ENCODE measurements around the gene RAVER1. TPM values are rescaled to one million over a fixed set of nuclear protein-coding genes. Genes with fewer than 3 reads are reported as not detected.
A peak's percentile ranks its signal among the peaks of the same experiment; 100 is the strongest.

RAVER1 gene
- total and polyA plus RNA-seq, 2 of the 13 experiments (the other 11 are each of a cell fraction or from before 2014, with no cell fraction given) = 3.6 to 7.9 TPM

DNA sequence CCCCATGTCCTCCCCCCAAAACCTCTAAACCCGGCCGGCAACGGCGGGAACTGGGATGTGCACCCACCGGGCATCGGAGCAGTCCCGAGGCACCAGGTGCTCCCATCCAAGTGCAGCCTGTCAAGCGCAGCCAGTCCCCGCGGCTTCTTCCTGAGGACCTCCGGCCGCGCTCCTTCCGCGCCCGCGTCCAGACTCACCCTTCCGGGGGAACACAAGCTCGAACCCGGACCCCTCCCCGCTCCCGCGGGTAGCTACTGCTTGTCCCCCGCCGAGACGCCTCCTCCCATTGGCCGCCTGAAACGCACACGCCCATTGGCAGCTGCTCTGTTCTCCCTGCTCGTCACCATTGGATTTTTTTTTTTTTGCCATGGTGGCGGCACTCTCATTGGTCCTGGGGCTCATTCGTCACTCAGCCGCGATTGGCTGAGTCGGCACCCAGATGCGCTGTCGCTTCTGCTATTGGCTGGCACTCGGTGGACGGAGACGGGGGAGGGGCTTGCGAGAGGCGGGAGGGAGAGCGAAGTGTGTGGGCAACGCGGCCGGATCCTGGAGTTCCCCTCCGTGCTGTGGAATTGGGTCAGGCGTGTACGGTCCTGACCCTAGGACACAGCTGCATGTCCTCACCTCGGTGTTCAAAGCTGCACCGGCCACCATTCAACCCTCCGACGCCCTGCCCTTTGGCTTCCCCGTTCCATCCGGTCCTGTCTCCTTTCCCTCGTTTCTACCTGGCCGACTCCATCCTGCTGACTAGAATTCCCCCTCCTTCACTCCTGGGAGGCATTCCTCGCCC is 47.2 kb upstream of the RAVER1 start, which contains the start of gene TYK2 (continued):
- no peak for TF ChIP-seq PTBP1 (IDR thresholded peaks at IDR 0.05; ENCODE audit: low read depth, low read length, poor library complexity, severe bottlenecking)
- TF ChIP-seq NFYC (CRISPR knock-in tag; IDR thresholded peaks at IDR 0.05) = peak; percentile 99
- no peak for TF ChIP-seq ZNF629 (CRISPR knock-in tag; conservative IDR thresholded peaks at IDR 0.05)
- TF ChIP-seq, protein P1, sequence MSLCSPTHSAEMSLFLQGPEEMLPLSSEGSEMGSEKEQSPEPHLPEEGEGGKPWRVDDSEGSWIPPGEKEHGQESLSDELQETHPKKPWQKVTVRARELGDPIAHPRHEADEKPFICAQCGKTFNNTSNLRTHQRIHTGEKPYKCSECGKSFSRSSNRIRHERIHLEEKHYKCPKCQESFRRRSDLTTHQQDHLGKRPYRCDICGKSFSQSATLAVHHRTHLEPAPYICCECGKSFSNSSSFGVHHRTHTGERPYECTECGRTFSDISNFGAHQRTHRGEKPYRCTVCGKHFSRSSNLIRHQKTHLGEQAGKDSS (CRISPR knock-in tag; IDR thresholded peaks at IDR 0.05; ENCODE audit: borderline replicate concordance, low read depth) = 0 out of 2 replicates have a peak, but pooled peaks have one; percentile 30
- TF ChIP-seq GZF1 (CRISPR knock-in tag; IDR thresholded peaks at IDR 0.05) = no peak
- no peak for TF ChIP-seq MAFG (CRISPR knock-in tag; IDR thresholded peaks at IDR 0.05)
- no peak for TF ChIP-seq ZNF552 (CRISPR knock-in tag; IDR thresholded peaks at IDR 0.05; ENCODE audit: borderline replicate concordance)
- TF ChIP-seq, protein P2, sequence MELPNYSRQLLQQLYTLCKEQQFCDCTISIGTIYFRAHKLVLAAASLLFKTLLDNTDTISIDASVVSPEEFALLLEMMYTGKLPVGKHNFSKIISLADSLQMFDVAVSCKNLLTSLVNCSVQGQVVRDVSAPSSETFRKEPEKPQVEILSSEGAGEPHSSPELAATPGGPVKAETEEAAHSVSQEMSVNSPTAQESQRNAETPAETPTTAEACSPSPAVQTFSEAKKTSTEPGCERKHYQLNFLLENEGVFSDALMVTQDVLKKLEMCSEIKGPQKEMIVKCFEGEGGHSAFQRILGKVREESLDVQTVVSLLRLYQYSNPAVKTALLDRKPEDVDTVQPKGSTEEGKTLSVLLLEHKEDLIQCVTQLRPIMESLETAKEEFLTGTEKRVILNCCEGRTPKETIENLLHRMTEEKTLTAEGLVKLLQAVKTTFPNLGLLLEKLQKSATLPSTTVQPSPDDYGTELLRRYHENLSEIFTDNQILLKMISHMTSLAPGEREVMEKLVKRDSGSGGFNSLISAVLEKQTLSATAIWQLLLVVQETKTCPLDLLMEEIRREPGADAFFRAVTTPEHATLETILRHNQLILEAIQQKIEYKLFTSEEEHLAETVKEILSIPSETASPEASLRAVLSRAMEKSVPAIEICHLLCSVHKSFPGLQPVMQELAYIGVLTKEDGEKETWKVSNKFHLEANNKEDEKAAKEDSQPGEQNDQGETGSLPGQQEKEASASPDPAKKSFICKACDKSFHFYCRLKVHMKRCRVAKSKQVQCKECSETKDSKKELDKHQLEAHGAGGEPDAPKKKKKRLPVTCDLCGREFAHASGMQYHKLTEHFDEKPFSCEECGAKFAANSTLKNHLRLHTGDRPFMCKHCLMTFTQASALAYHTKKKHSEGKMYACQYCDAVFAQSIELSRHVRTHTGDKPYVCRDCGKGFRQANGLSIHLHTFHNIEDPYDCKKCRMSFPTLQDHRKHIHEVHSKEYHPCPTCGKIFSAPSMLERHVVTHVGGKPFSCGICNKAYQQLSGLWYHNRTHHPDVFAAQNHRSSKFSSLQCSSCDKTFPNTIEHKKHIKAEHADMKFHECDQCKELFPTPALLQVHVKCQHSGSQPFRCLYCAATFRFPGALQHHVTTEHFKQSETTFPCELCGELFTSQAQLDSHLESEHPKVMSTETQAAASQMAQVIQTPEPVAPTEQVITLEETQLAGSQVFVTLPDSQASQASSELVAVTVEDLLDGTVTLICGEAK (IDR thresholded peaks at IDR 0.05) = no peak
- TF ChIP-seq, protein P2 (CRISPR knock-in tag; IDR thresholded peaks at IDR 0.05) = no peak
- peak; percentile 48; the same call in 1 of the 2 replicates for TF ChIP-seq NR2C2 (CRISPR knock-in tag; IDR thresholded peaks at IDR 0.05; ENCODE audit: borderline replicate concordance)
- peak; percentile 90 for TF ChIP-seq YEATS2 (CRISPR knock-in tag; IDR thresholded peaks at IDR 0.05; ENCODE audit: borderline replicate concordance)
- TF ChIP-seq NFE2L1 (CRISPR knock-in tag; IDR thresholded peaks at IDR 0.05; ENCODE audit: borderline replicate concordance) = no peak
- TF ChIP-seq, protein P3, sequence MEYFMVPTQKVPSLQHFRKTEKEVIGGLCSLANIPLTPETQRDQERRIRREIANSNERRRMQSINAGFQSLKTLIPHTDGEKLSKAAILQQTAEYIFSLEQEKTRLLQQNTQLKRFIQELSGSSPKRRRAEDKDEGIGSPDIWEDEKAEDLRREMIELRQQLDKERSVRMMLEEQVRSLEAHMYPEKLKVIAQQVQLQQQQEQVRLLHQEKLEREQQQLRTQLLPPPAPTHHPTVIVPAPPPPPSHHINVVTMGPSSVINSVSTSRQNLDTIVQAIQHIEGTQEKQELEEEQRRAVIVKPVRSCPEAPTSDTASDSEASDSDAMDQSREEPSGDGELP (IDR thresholded peaks at IDR 0.05; ENCODE audit: borderline replicate concordance, low read depth) = no peak
- TF ChIP-seq ZNF3 (CRISPR knock-in tag; IDR thresholded peaks at IDR 0.05) = no peak

Measured in HepG2 (cell line).